DOHH2 (cell line): Measurements from ENCODE around the gene TUFT1.

Experiments
- H3F3A ChIP-seq: fragments of 200-600 bp; sonication (generic), shearing (Covaris generic); 2 replicates; pipeline ENCODE4 v1.6.0; 2016; ENCODE audit warnings: antibody characterized with exemption, mild to moderate bottlenecking; ENCODE audit not compliant: control insufficient read depth, insufficient read depth
- H3K27ac ChIP-seq: fragments of 200-600 bp; sonication (generic); 2 replicates; pipeline ENCODE4 v1.5.1; 2014; ENCODE audit warnings: low read depth, mild to moderate bottlenecking, low read length, moderate library complexity
- H3K27me3 ChIP-seq: fragments of 200-600 bp; sonication (generic); 2 replicates; pipeline ENCODE4 v1.6.1; 2014; ENCODE audit warnings: mild to moderate bottlenecking, low read length, mixed read lengths; ENCODE audit not compliant: control insufficient read depth
- H3K36me3 ChIP-seq: fragments of 200-600 bp; sonication (generic); 2 replicates; pipeline ENCODE4 v1.6.1; 2014; ENCODE audit warnings: mild to moderate bottlenecking, low read length, moderate library complexity, mixed read lengths; ENCODE audit not compliant: control insufficient read depth
- H3K4me1 ChIP-seq: fragments of 200-600 bp; sonication (generic); 2 replicates; pipeline ENCODE4 v1.6.1; 2014; ENCODE audit warnings: mild to moderate bottlenecking, low read length, mixed read lengths; ENCODE audit not compliant: control insufficient read depth
- H3K4me2 ChIP-seq: fragments of 200-600 bp; sonication (generic); 2 replicates; pipeline ENCODE4 v1.6.0; 2014; ENCODE audit warnings: mild to moderate bottlenecking, low read length, moderate library complexity
- H3K4me3 ChIP-seq: fragments of 200-600 bp; sonication (generic); 2 replicates; pipeline ENCODE4 v1.5.1; 2014; ENCODE audit warnings: mild to moderate bottlenecking, low read length, mixed read lengths
- H3K79me2 ChIP-seq: fragments of 200-600 bp; sonication (generic); 2 replicates; pipeline ENCODE4 v1.6.1; 2014; ENCODE audit warnings: mild to moderate bottlenecking, low read length, mixed read lengths; ENCODE audit not compliant: control insufficient read depth
- H3K9me2 ChIP-seq: fragments of 200-600 bp; sonication (generic); replicated peaks from 2 replicates; pipeline ENCODE4 v1.6.1; 2014; ENCODE audit warnings: mild to moderate bottlenecking, low read length, mixed read lengths; ENCODE audit not compliant: control insufficient read depth
- H3K9me3 ChIP-seq: fragments of 200-600 bp; sonication (generic); 2 replicates; pipeline ENCODE4 v1.6.1; 2014; ENCODE audit warnings: antibody characterized with exemption, low read length, mixed read lengths; ENCODE audit not compliant: control insufficient read depth, insufficient read depth
- H4K20me1 ChIP-seq: fragments of 200-600 bp; sonication (generic); 2 replicates; pipeline ENCODE4 v1.6.0; 2014; ENCODE audit warnings: low read depth, mild to moderate bottlenecking, antibody characterized with exemption, low read length, moderate library complexity; ENCODE audit not compliant: control insufficient read depth, insufficient read depth
- EZH2phosphoT487 ChIP-seq: fragments of 200-600 bp; sonication (generic); IDR thresholded peaks from 2 replicates; pipeline ENCODE4 v1.6.1; 2017; ENCODE audit warnings: borderline replicate concordance, mild to moderate bottlenecking, antibody characterized with exemption, low read length, moderate library complexity, mixed read lengths
- TF ChIP-seq, protein P1 (sequence below): fragments of 200-600 bp; sonication (generic); IDR thresholded peaks from one replicate; pipeline ENCODE4 v1.5.1; 2014; ENCODE audit warnings: antibody characterized with exemption, mild to moderate bottlenecking, low read depth, low read length; ENCODE audit not compliant: poor library complexity, severe bottlenecking

The TUFT1 gene

DNA sequence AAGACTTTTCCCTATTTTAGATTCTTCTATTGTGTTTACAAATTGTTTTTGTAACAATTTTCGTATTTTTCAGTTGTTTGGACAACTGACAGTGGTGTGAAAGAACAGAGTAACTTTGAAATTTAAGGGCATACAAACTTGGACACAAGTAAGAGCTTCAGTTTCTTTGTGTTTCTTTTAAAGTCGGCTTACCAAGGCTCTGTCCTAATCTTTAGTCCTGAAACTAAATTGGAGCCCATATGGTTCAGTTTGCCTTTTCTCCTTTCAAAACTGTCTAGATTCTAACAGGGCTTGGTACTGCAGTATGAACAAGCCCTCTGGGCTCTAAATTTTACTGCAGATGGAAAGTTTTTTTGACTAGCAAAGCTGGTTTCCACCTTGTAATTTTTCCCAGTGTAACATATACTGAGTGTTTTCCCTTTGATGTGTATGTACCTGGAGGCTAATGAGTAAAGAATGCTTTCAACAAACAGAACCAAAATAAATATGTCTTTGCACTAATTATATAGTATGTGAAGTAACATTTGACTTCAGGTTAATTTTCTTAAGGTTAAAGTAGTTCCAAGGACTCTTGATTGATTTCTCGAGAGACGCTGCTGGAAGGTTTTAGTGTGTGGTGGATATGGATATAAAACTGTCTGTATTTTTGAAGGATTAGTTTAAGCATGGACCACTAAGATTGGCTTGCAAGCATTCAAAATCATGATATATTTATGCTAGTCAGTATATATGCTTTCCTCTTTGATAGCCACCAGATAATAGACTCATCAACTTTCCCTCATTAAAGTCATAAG lies 75.8 kb downstream of the TUFT1 start:
- Histone ChIP-seq H3F3A (no peaks in the 10 kb centered on the region; the same call in 1 of the 2 replicates), H3K9me2 (no peaks in the 10 kb centered on the region), H3K27ac (no peak overlapping the region), H3K4me1 (peaks cover 18% of the 10 kb centered on the region), H3K79me2 (peaks cover 75% of the 10 kb centered on the region), H3K4me3 (no peak overlapping the region), H3K9me3 (no peaks in the 10 kb centered on the region), H4K20me1 (peaks cover 7% of the 10 kb centered on the region; the same call in 1 of the 2 replicates), H3K27me3 (no peaks in the 10 kb centered on the region), H3K4me2 (peak overlapping the region; percentile 13; the same call in 1 of the 2 replicates), H3K36me3 (peaks cover 3% of the 10 kb centered on the region)
- TF ChIP-seq EZH2phosphoT487: no peak
- TF ChIP-seq, protein P1, sequence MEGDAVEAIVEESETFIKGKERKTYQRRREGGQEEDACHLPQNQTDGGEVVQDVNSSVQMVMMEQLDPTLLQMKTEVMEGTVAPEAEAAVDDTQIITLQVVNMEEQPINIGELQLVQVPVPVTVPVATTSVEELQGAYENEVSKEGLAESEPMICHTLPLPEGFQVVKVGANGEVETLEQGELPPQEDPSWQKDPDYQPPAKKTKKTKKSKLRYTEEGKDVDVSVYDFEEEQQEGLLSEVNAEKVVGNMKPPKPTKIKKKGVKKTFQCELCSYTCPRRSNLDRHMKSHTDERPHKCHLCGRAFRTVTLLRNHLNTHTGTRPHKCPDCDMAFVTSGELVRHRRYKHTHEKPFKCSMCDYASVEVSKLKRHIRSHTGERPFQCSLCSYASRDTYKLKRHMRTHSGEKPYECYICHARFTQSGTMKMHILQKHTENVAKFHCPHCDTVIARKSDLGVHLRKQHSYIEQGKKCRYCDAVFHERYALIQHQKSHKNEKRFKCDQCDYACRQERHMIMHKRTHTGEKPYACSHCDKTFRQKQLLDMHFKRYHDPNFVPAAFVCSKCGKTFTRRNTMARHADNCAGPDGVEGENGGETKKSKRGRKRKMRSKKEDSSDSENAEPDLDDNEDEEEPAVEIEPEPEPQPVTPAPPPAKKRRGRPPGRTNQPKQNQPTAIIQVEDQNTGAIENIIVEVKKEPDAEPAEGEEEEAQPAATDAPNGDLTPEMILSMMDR: no peak

DNA sequence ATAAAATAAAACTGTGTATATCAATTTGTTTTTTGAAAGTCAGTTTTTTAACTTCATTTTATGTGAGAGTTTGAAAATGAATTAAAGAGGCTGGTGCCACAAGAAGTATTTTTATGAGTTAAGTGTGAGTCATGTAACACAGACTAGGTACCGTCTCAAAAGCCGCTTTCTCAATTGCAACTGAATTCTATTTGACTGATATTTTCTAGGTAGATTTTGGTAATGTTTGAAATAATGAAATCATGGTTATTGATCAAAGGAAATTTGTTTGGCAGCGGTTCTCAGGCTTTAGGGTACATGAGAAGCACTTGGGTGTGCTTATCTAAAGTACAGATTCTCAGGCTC lies 76.4 kb downstream of the TUFT1 start:
- Histone ChIP-seq H3K9me2 (no peaks in the 10 kb centered on the region), H3K4me2 (no peak overlapping the region), H3K27me3 (no peaks in the 10 kb centered on the region), H3F3A (no peaks in the 10 kb centered on the region; the same call in 1 of the 2 replicates), H3K27ac (no peak overlapping the region), H3K79me2 (peaks cover 81% of the 10 kb centered on the region), H3K4me1 (peaks cover 13% of the 10 kb centered on the region), H4K20me1 (peaks cover 7% of the 10 kb centered on the region), H3K36me3 (peaks cover 3% of the 10 kb centered on the region), H3K9me3 (no peaks in the 10 kb centered on the region), H3K4me3 (no peak overlapping the region)
- TF ChIP-seq, protein P1: no peak
- TF ChIP-seq EZH2phosphoT487: no peak

- no peak overlapping the region for H3K4me2 ChIP-seq
- no peaks in the 10 kb centered on the region for H3K9me3 ChIP-seq
- H4K20me1 ChIP-seq: peaks cover 7% of the 10 kb centered on the region
- TF ChIP-seq, protein P1: no peak
- TF ChIP-seq EZH2phosphoT487: no peak
- H3K36me3 ChIP-seq: no peaks in the 10 kb centered on the region; the same call in 1 of the 2 replicates
- H3K9me2 ChIP-seq: no peaks in the 10 kb centered on the region
- no peak overlapping the region for H3K27ac ChIP-seq
- H3K27me3 ChIP-seq: no peaks in the 10 kb centered on the region
- peaks cover 77% of the 10 kb centered on the region for H3K79me2 ChIP-seq
- no peaks in the 10 kb centered on the region; the same call in 1 of the 2 replicates for H3F3A ChIP-seq
- H3K4me1 ChIP-seq: peaks cover 7% of the 10 kb centered on the region
- H3K4me3 ChIP-seq: no peak overlapping the region
Observed at GRCh38 chr1:151618003-151618402, 77.9 kb downstream of the TUFT1 start.
